Breast epithelium (tissue), 4 donors: Measurements from ENCODE around the gene ISX. TPM values are rescaled to one million over a fixed set of nuclear protein-coding genes. Genes with fewer than 3 reads are reported as not detected.

Experiments used
- DNase-seq, 2 donors: peaks; one replicate each; pipeline ENCODE4 v3.0.0-alpha.2; 2019; ENCODE audit warnings: low spot score in 2 of 2
- H3K27ac ChIP-seq, 2 donors: fragments of 200-600 bp; sonication (generic) in 1 of 2; one replicate each; pipeline ENCODE4 v1.5.1; 2016 to 2019; ENCODE audit warnings: mild to moderate bottlenecking in 1 of 2
- H3K27me3 ChIP-seq, 2 donors: fragments of 200-600 bp; sonication (generic) in 1 of 2; one replicate each; pipeline versions ENCODE4 v1.5.1 to v1.6.0; 2017 to 2019; ENCODE audit warnings: control low read depth in 1 of 2, mild to moderate bottlenecking in 1 of 2
- H3K36me3 ChIP-seq: fragments of 200-600 bp; one replicate; pipeline ENCODE4 v1.5.1; 2019
- H3K4me1 ChIP-seq, 2 donors: fragments of 200-600 bp; sonication (generic); one replicate each; pipeline ENCODE4 v1.5.1; 2016 to 2019; ENCODE audit warnings: control low read depth in 1 of 2
- H3K4me3 ChIP-seq, 3 donors: fragments of 200-600 bp; sonication (generic); 1 replicate in 2 of 3; 2 replicates in 1 of 3; pipeline ENCODE4 v1.5.1; 2016 to 2019; ENCODE audit warnings: mild to moderate bottlenecking in 3 of 3, moderate library complexity in 2 of 3
- H3K9me3 ChIP-seq, 2 donors: fragments of 200-600 bp; sonication (generic) in 1 of 2; one replicate each; pipeline ENCODE4 v1.5.1; 2016 to 2019; ENCODE audit warnings: control low read depth in 1 of 2
- POLR2A ChIP-seq: fragments of 450-650 bp; IDR thresholded peaks from one replicate; pipeline ENCODE4 v1.6.1; 2016; ENCODE audit warnings: antibody characterized with exemption, mild to moderate bottlenecking, moderate library complexity
- POLR2AphosphoS5 ChIP-seq, 3 donors: sonication (generic); formaldehyde crosslinking; IDR thresholded peaks; one replicate each; pipeline ENCODE4 v1.6.1; 2017; ENCODE audit warnings: antibody characterized with exemption in 3 of 3
- intact Hi-C: fragments of 100-400 bp; cut with DNase I; formaldehyde crosslinking; loops from one replicate; pipeline ENCODE4 v1.15.1; 2023; ENCODE audit warnings: low total_unique reads
- total RNA-seq, 3 donors: library from RNA; depleted of rRNA; stranded (reverse); fragments of >200 nt; gene quantifications; one replicate each; pipeline ENCODE4 v1.1.0, GENCODE V29; 2016
- TF ChIP-seq, protein P1 (sequence below), 3 donors: fragments of 450-650 bp; IDR thresholded peaks; one replicate each; pipeline ENCODE4 v1.5.1; 2016 to 2017; ENCODE audit warnings: antibody characterized with exemption in 3 of 3, mild to moderate bottlenecking in 3 of 3, moderate library complexity in 3 of 3

Gene ISX
- total RNA-seq, 3 donors from 2014 or later, result under 0.01 TPM; not detected in 2

DNA sequence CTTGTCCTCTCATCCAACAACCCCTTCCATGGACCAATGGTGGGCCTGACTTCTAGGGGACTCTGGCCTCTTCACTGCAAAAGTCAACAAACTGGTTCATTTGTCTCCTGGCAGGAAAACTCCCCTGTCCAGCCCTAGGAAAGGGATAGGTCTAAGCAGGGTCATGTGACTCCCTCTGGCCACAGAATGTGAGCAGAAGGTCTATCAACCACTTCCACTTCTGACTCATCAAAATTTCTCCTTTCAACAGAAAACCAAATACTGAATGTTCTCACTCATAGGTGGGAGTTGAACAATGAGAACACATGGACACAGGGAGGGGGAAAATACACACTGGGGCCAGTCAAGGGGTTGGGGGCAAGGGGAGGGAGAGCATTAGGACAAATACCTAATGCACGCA lies 1.3 kb upstream of the ISX start:
- intact Hi-C loops, result no loop called here
- Histone ChIP-seq H3K27ac (no peak overlapping the region), H3K4me3 (no peak overlapping the region), H3K36me3 (no peaks in the 10 kb centered on the region), H3K9me3 (no peaks in the 10 kb centered on the region), H3K4me1 (no peaks in the 10 kb centered on the region), H3K27me3 (no peaks in the 10 kb centered on the region)
- DNase-seq, result no peak
- TF ChIP-seq POLR2A, result no peak
- TF ChIP-seq, protein P1, sequence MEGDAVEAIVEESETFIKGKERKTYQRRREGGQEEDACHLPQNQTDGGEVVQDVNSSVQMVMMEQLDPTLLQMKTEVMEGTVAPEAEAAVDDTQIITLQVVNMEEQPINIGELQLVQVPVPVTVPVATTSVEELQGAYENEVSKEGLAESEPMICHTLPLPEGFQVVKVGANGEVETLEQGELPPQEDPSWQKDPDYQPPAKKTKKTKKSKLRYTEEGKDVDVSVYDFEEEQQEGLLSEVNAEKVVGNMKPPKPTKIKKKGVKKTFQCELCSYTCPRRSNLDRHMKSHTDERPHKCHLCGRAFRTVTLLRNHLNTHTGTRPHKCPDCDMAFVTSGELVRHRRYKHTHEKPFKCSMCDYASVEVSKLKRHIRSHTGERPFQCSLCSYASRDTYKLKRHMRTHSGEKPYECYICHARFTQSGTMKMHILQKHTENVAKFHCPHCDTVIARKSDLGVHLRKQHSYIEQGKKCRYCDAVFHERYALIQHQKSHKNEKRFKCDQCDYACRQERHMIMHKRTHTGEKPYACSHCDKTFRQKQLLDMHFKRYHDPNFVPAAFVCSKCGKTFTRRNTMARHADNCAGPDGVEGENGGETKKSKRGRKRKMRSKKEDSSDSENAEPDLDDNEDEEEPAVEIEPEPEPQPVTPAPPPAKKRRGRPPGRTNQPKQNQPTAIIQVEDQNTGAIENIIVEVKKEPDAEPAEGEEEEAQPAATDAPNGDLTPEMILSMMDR (IDR thresholded peaks at IDR 0.05), result no peak
- TF ChIP-seq POLR2AphosphoS5 (IDR thresholded peaks at IDR 0.05), result no peak

DNA sequence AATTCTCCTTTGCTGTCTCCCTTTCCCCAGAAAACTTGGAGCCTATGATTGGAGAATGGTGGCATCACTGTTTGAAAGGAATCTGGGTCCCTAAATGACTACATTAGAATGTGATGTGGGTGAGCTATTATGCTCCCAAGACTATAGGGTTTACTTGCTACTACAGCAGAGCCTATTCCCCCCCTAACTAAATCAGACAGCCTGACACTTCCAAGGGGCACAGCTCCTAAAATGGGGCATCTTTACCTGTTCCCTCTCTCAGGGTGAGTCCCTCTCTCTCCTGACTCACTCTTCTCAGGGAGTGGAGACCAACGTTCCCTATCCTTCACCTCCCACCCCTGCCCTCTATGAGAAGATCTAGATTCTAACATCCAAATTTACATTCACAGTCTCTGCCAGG lies 775 bp upstream of the ISX start:
- Histone ChIP-seq H3K36me3 (no peaks in the 10 kb centered on the region), H3K9me3 (no peaks in the 10 kb centered on the region), H3K27ac (no peak overlapping the region), H3K27me3 (no peaks in the 10 kb centered on the region), H3K4me3 (no peak overlapping the region), H3K4me1 (no peaks in the 10 kb centered on the region)
- intact Hi-C loops, result no loop called here
- DNase-seq, result no peak
- TF ChIP-seq, protein P1 (IDR thresholded peaks at IDR 0.05), result no peak

DNA sequence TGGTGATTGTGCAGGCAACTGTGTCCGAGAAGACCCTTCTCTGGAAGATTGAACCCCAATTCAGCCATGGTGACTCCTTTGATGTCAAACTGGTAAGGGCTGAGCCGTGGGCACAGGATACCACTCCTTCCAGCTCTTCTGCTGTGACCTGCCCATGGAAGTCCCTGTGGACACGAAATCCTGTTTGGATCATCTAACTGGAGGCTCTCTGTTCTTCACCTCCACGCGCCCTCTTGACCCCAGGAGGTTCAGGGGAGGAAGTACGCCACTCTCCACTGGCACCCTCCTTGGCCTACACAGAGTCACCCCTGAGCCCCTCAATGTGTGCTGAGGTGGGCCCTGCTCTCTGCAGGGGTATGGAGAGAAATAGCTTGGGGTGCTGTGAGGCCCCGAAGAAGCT lies 810 bp downstream of the ISX start:
- TF ChIP-seq POLR2A (no peak), POLR2AphosphoS5 (IDR thresholded peaks at IDR 0.05) (no peak)
- TF ChIP-seq, protein P1 (IDR thresholded peaks at IDR 0.05), result no peak

DNA sequence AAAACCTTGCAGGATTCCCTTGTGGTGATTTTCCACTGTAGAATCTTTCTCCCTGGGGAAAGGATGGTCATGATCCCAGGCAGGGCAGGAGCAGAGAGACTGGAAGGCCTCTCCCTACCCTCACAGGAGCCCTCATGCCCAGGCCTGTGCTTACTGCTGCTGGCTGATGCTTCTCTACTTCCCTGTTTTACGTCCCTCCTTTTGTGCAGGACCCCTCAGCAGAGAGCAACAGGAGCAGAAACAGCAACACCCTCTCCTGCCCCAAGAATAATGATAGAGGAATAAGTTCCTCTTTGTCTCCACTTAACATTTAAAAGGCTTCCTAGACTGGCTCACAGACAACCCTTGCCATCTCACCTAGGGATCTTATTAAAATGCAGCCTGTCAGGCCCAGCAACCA lies 3.6 kb downstream of the ISX start:
- no peaks in the 10 kb centered on the region for H3K36me3 ChIP-seq

More for the DNA sequence above, 810 bp downstream of the ISX start:
- H3K27me3 ChIP-seq, result no peaks in the 10 kb centered on the region
- H3K27ac ChIP-seq, result no peak overlapping the region
- no peak for DNase-seq
- no peaks in the 10 kb centered on the region for H3K36me3 ChIP-seq
- intact Hi-C loops, result no loop called here
- H3K4me3 ChIP-seq, result no peak overlapping the region
- H3K4me1 ChIP-seq, result no peaks in the 10 kb centered on the region
- H3K9me3 ChIP-seq, result no peaks in the 10 kb centered on the region

DNA sequence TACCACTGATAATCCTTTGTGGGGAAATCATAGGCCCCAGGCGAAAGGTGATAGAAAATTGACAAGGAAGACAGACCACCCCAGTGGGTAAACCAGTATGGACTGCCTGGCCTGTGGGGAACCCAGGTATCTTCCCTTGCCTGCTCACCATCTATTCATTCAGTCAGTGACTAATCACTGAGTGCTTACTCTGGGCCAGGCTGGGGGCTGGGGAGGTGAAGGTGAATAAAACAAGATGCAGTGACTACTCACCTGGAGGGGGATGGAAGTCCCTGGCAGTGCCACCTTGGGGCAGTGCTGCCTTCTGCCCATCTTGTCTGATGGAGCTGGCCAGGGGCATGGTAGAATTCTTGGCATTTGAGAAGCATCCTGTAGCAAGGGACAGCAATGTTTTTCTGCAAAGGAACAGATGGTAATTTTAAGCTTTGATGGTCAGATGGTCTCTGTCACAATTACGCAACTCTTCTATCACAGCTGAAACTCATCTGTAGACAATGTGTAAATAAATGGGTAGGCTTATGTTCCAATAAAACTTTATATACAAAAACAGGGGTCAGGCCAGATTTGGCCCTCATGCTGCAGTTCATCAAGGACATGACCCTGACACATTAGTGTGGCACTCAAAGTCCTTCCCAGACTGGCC lies 4.6 kb downstream of the ISX start:
- Histone ChIP-seq H3K36me3 (no peaks in the 10 kb centered on the region), H3K27me3 (no peaks in the 10 kb centered on the region), H3K9me3 (no peaks in the 10 kb centered on the region), H3K4me1 (no peaks in the 10 kb centered on the region), H3K27ac (no peak overlapping the region), H3K4me3 (no peak overlapping the region)
- DNase-seq, result no peak
- intact Hi-C loops, result no loop called here
- TF ChIP-seq POLR2A, result no peak
- TF ChIP-seq, protein P1 (IDR thresholded peaks at IDR 0.05), result no peak
- no peak for TF ChIP-seq POLR2AphosphoS5 (IDR thresholded peaks at IDR 0.05)

More for the DNA sequence above, 3.6 kb downstream of the ISX start:
- Histone ChIP-seq H3K4me3 (no peak overlapping the region), H3K4me1 (no peaks in the 10 kb centered on the region), H3K27me3 (no peaks in the 10 kb centered on the region), H3K9me3 (no peaks in the 10 kb centered on the region), H3K27ac (no peak overlapping the region)
- intact Hi-C loops, result no loop called here
- DNase-seq, result no peak
- TF ChIP-seq, protein P1 (IDR thresholded peaks at IDR 0.05), result no peak
- TF ChIP-seq POLR2AphosphoS5 (IDR thresholded peaks at IDR 0.05) (no peak), POLR2A (no peak)
